Aortic smooth muscle cell (primary cell): ENCODE measurements around the gene AQP10. TPM values are rescaled to one million over a fixed set of nuclear protein-coding genes. Genes with fewer than 3 reads are reported as not detected.

Experiments used
- total RNA-seq: library from RNA; depleted of rRNA; stranded (reverse); fragments of >200 nt; gene quantifications from 2 replicates; pipeline ENCODE4 v1.2.3, GENCODE V29; 2014

AQP10 gene
- under 0.01 and 0.06 TPM in 2 replicates for total RNA-seq

GRCh38 chr1:154320882-154321608 is at the start of gene AQP10:
AQP10 (plus strand) TSS chr1:154321093; CDS start chr1:154321156, 63 bp downstream.

GRCh38 chr1:154272217-154272998 is 48.5 kb upstream of the AQP10 start, which contains the start of gene HAX1:
HAX1 (plus strand) TSS chr1:154272629; CDS start chr1:154272724, 95 bp downstream.

GRCh38 chr1:154324669-154325582 is 4.0 kb downstream of the AQP10 start, which contains the start of gene ATP8B2:
ATP8B2 (plus strand) TSS chr1:154325525; CDS start chr1:154328142, 2,617 bp downstream.

Other genes starting within 250 kb of the AQP10 start
- 0.12 and 0.13 TPM in 2 replicates for gene NUP210L, start 166.0 kb upstream of the AQP10 start, total RNA-seq
- gene TPM3, start 129.0 kb upstream of the AQP10 start, total RNA-seq: 595 and 615 TPM in 2 replicates
- gene CFAP141, start 114.8 kb upstream of the AQP10 start, total RNA-seq: not detected in 2 replicates
- 66.3 and 85.6 TPM in 2 replicates for gene UBAP2L, start 100.1 kb upstream of the AQP10 start, total RNA-seq
- gene HAX1, start 48.5 kb upstream of the AQP10 start, total RNA-seq: 92.0 and 102 TPM in 2 replicates
- gene ATP8B2, start 4.4 kb downstream of the AQP10 start, total RNA-seq: 245 and 287 TPM in 2 replicates
- gene IL6R, start 84.2 kb downstream of the AQP10 start, total RNA-seq: 11.8 and 22.7 TPM in 2 replicates
- under 0.01 and 0.06 TPM in 2 replicates for gene TDRD10, start 181.1 kb downstream of the AQP10 start, total RNA-seq
- 0.93 and 2.4 TPM in 2 replicates for gene SHE, start 181.3 kb downstream of the AQP10 start, total RNA-seq
- 25.4 and 25.9 TPM in 2 replicates for gene UBE2Q1, start 237.6 kb downstream of the AQP10 start, total RNA-seq
- gene CHRNB2, start 246.7 kb downstream of the AQP10 start, total RNA-seq: under 0.01 TPM in 1 of 2 replicates, not detected in the other